H1 (cell line): ENCODE results near the gene EGFR. TPM values are rescaled to one million over a fixed set of nuclear protein-coding genes. Genes with fewer than 3 reads are reported as not detected.

Experiments
- CTCF ChIA-PET: fragments of 300-600 bp; sonication (Branson Sonifier 250); formaldehyde crosslinking; loops from one replicate; lab custom pipeline; 2021; ENCODE audit not compliant: partially characterized antibody; lab: Charles Lee
- POLR2A ChIA-PET: fragments of 300-600 bp; sonication (Branson Sonifier 250); formaldehyde crosslinking; loops from one replicate; lab custom pipeline; 2021; ENCODE audit warnings: inconsistent platforms; ENCODE audit not compliant: partially characterized antibody; lab: Charles Lee
- DNase-seq, 2 experiments: peaks; one replicate each; pipeline versions ENCODE4 v3.0.0 to v3.0.0-alpha.2; 2010 to 2022; ENCODE audit warnings: low spot score in 2 of 2, low read depth in 1 of 2, mixed read lengths in 1 of 2
- FAIRE-seq: peaks from 2 replicates; lab custom pipeline; 2011; peaks lifted over from hg19 to GRCh38; lab: Jason Lieb, UNC
- H2AFZ ChIP-seq: 2 replicates; pipeline ENCODE4 v1.8.1; 2012; ENCODE audit warnings: low read length, inconsistent platforms
- H2AK5ac ChIP-seq: 2 replicates; pipeline ENCODE4 v1.6.1; 2013; ENCODE audit warnings: low read depth, low read length
- H2BK120ac ChIP-seq: replicated peaks from 2 replicates; pipeline ENCODE3; 2013; ENCODE audit warnings: low read depth, low read length, inconsistent platforms
- H2BK12ac ChIP-seq: 2 replicates; pipeline ENCODE4 v1.6.1; 2013; ENCODE audit warnings: low read depth, low read length
- H2BK15ac ChIP-seq: 2 replicates; pipeline ENCODE4 v1.6.1; 2013; ENCODE audit warnings: low read length
- H2BK20ac ChIP-seq: 2 replicates; pipeline ENCODE4 v1.6.1; 2013; ENCODE audit warnings: low read length
- H2BK5ac ChIP-seq: 2 replicates; pipeline ENCODE4 v1.6.1; 2013; ENCODE audit warnings: low read depth, low read length
- H3K14ac ChIP-seq: 2 replicates; pipeline ENCODE4 v1.6.1; 2013; ENCODE audit warnings: inconsistent platforms; ENCODE audit not compliant: insufficient read length
- H3K18ac ChIP-seq: 2 replicates; pipeline ENCODE4 v1.6.1; 2013; ENCODE audit warnings: low read length; ENCODE audit errors: extremely low read depth
- H3K23ac ChIP-seq: 2 replicates; pipeline ENCODE4 v1.6.1; 2013; ENCODE audit warnings: inconsistent platforms; ENCODE audit not compliant: insufficient read length
- H3K23me2 ChIP-seq: 2 replicates; pipeline ENCODE4 v1.6.1; 2013; ENCODE audit warnings: low read depth, low read length
- H3K27ac ChIP-seq: 2 replicates; pipeline ENCODE4 v1.6.1; 2011; ENCODE audit warnings: low read depth, low read length, inconsistent platforms
- H3K27me3 ChIP-seq, 4 experiments: replicated peaks in 1 of 4; 1 replicate in 1 of 4; 2 replicates in 3 of 4; pipeline versions ENCODE4 v1.6.1 to v1.8.1; 2011 to 2013; ENCODE audit warnings: low read length in 3 of 4, mild to moderate bottlenecking in 3 of 4, inconsistent platforms in 2 of 4, mixed read lengths in 2 of 4, moderate library complexity in 1 of 4; ENCODE audit not compliant: control insufficient read depth in 3 of 4, insufficient read depth in 3 of 4; ENCODE audit errors: extremely low read depth in 1 of 4
- H3K36me3 ChIP-seq, 4 experiments: 2 replicates each; pipeline versions ENCODE4 v1.6.1 to v1.8.1; 2011 to 2013; ENCODE audit warnings: mild to moderate bottlenecking in 4 of 4, low read length in 3 of 4, moderate library complexity in 2 of 4, control low read depth in 1 of 4, inconsistent platforms in 1 of 4; ENCODE audit not compliant: insufficient read depth in 4 of 4, control insufficient read depth in 2 of 4
- H3K4ac ChIP-seq: replicated peaks from 2 replicates; pipeline ENCODE3; 2013; ENCODE audit warnings: low read length, low read depth, mixed read lengths, inconsistent platforms; ENCODE audit not compliant: insufficient read length
- H3K4me1 ChIP-seq, 4 experiments: replicated peaks in 1 of 4; 1 replicate in 1 of 4; 2 replicates in 3 of 4; pipeline versions ENCODE4 v1.6.1 to v1.8.1; 2011 to 2013; ENCODE audit warnings: low read length in 3 of 4, inconsistent platforms in 2 of 4, mixed read lengths in 1 of 4; ENCODE audit not compliant: insufficient read depth in 4 of 4, control insufficient read depth in 3 of 4
- H3K4me2 ChIP-seq, 2 experiments: 2 replicates each; pipeline versions ENCODE4 v1.6.1 to v1.8.1; 2011 to 2013; ENCODE audit warnings: low read depth in 2 of 2, low read length in 2 of 2, control low read depth in 1 of 2, inconsistent platforms in 1 of 2, mild to moderate bottlenecking in 1 of 2; ENCODE audit not compliant: insufficient read depth in 1 of 2
- H3K4me3 ChIP-seq, 4 experiments: fragments of 200-600, 300-600 bp in 1 of 4; sonication (generic), shearing (Covaris generic), sonication (Bioruptor Twin) in 1 of 4; 2 replicates each; pipeline versions ENCODE4 v1.5.1 to v1.8.1; 2011 to 2016; ENCODE audit warnings: low read length in 4 of 4, low read depth in 3 of 4, control low read depth in 2 of 4, inconsistent platforms in 2 of 4, mild to moderate bottlenecking in 2 of 4, mixed read lengths in 1 of 4, moderate library complexity in 1 of 4; ENCODE audit not compliant: insufficient read depth in 2 of 4; ENCODE audit errors: extremely low read depth in 1 of 4
- H3K56ac ChIP-seq: replicated peaks from 2 replicates; pipeline ENCODE3; 2013; ENCODE audit warnings: low read depth, mild to moderate bottlenecking, mixed read lengths, low read length, inconsistent platforms; ENCODE audit not compliant: insufficient read length
- H3K79me1 ChIP-seq: 2 replicates; pipeline ENCODE4 v1.6.1; 2013; ENCODE audit warnings: low read depth, low read length, control low read depth
- H3K79me2 ChIP-seq, 2 experiments: 2 replicates each; pipeline versions ENCODE4 v1.6.1 to v1.8.1; 2012 to 2013; ENCODE audit warnings: low read length in 2 of 2, mild to moderate bottlenecking in 2 of 2, inconsistent platforms in 1 of 2; ENCODE audit not compliant: insufficient read depth in 2 of 2, control insufficient read depth in 1 of 2
- H3K9ac ChIP-seq, 4 experiments: replicated peaks in 1 of 4; 1 replicate in 1 of 4; 2 replicates in 3 of 4; pipeline versions ENCODE4 v1.6.1 to v1.8.1; 2011 to 2013; ENCODE audit warnings: low read depth in 3 of 4, low read length in 3 of 4, control low read depth in 2 of 4, mild to moderate bottlenecking in 2 of 4, moderate library complexity in 2 of 4, inconsistent platforms in 1 of 4; ENCODE audit errors: extremely low read depth in 1 of 4
- H3K9me3 ChIP-seq, 2 experiments: 2 replicates each; pipeline versions ENCODE4 v1.6.1 to v1.8.1; 2012 to 2013; ENCODE audit warnings: mild to moderate bottlenecking in 2 of 2, moderate library complexity in 2 of 2, control low read depth in 1 of 2, inconsistent platforms in 1 of 2, low read depth in 1 of 2, low read length in 1 of 2, mixed read lengths in 1 of 2; ENCODE audit not compliant: insufficient read depth in 2 of 2
- H4K20me1 ChIP-seq, 2 experiments: replicated peaks in 1 of 2; 2 replicates each; pipeline versions ENCODE3 to v1.8.1; 2011 to 2013; ENCODE audit warnings: inconsistent platforms in 2 of 2, low read length in 2 of 2, mild to moderate bottlenecking in 1 of 2; ENCODE audit not compliant: insufficient read depth in 2 of 2, control insufficient read depth in 1 of 2
- H4K5ac ChIP-seq: 2 replicates; pipeline ENCODE4 v1.6.1; 2013; ENCODE audit warnings: low read length, low read depth, mixed read lengths, inconsistent platforms; ENCODE audit not compliant: insufficient read length
- H4K8ac ChIP-seq: 2 replicates; pipeline ENCODE4 v1.8.0; 2013; ENCODE audit warnings: mild to moderate bottlenecking, moderate library complexity, low read length, inconsistent platforms; ENCODE audit not compliant: insufficient read depth; ENCODE audit errors: extremely low read depth
- H4K91ac ChIP-seq: replicated peaks from 2 replicates; pipeline ENCODE3; 2013; ENCODE audit warnings: low read length, mixed read lengths, inconsistent platforms; ENCODE audit not compliant: insufficient read length
- ASH2L ChIP-seq: fragments of 200-600, 300-600 bp; sonication (generic); IDR thresholded peaks from one replicate; pipeline ENCODE4 v1.7.1; 2017; ENCODE audit warnings: low read length
- BACH1 ChIP-seq: IDR thresholded peaks from 2 replicates; pipeline ENCODE4 v1.6.1; 2012; ENCODE audit warnings: low read length, improper control_type of control experiment
- BRCA1 ChIP-seq: IDR thresholded peaks from 2 replicates; pipeline ENCODE4 v1.6.1; 2012; ENCODE audit warnings: low read depth, low read length, improper control_type of control experiment
- JUND ChIP-seq: IDR thresholded peaks from 2 replicates; pipeline ENCODE4 v1.6.1; 2011; ENCODE audit warnings: mild to moderate bottlenecking, improper control_type of control experiment, low read length
- KDM5A ChIP-seq: fragments of 200-600 bp; IDR thresholded peaks from 2 replicates; pipeline ENCODE4 v1.7.1; 2012; ENCODE audit warnings: mild to moderate bottlenecking, low read length, inconsistent platforms, mixed read lengths
- MAFK ChIP-seq: IDR thresholded peaks from 2 replicates; pipeline ENCODE4 v1.6.1; 2012; ENCODE audit warnings: low read depth, mild to moderate bottlenecking, improper control_type of control experiment, low read length
- POU5F1 ChIP-seq: IDR thresholded peaks from 2 replicates; pipeline ENCODE4 v1.6.1; 2011; ENCODE audit warnings: low read depth, mild to moderate bottlenecking, low read length, moderate library complexity
- RAD21 ChIP-seq, 2 experiments: IDR thresholded peaks in 1 of 2; conservative IDR thresholded peaks in 1 of 2; 2 replicates each; pipeline ENCODE4 v1.6.1; 2011; ENCODE audit warnings: low read depth in 2 of 2, low read length in 2 of 2, improper control_type of control experiment in 1 of 2, inconsistent platforms in 1 of 2, mild to moderate bottlenecking in 1 of 2, moderate library complexity in 1 of 2
- SIRT6 ChIP-seq: IDR thresholded peaks from one replicate; pipeline ENCODE4 v1.7.1; 2012; ENCODE audit warnings: low read length, inconsistent platforms
- SP2 ChIP-seq: IDR thresholded peaks from 2 replicates; pipeline ENCODE4 v1.6.1; 2012; ENCODE audit warnings: mild to moderate bottlenecking, low read length, inconsistent platforms
- SP4 ChIP-seq: IDR thresholded peaks from 2 replicates; pipeline ENCODE4 v1.6.1; 2012; ENCODE audit warnings: low read length, inconsistent platforms
- TAF1 ChIP-seq: IDR thresholded peaks from 2 replicates; pipeline ENCODE4 v1.6.1; 2011; ENCODE audit warnings: mild to moderate bottlenecking, low read depth, low read length
- WGBS, 2 experiments: shearing (Covaris generic) in 1 of 2; methylation state at CpG; one replicate each; pipeline versions ENCODE4 v1.1.6 to v1.1.7; 2013 to 2015; ENCODE audit warnings: low lambda C conversion rate in 2 of 2, mixed read lengths in 2 of 2, inconsistent platforms in 1 of 2, low coverage in 1 of 2, missing lambda C conversion rate in 1 of 2; ENCODE audit not compliant: insufficient replicate concordance in 2 of 2, insufficient coverage in 1 of 2, insufficient read length in 1 of 2; ENCODE audit errors: extremely low coverage in 1 of 2, missing lambda C conversion rate in 1 of 2; 5-methylcytosine and 5-hydroxymethylcytosine counted together
- polyA plus RNA-seq, 7 experiments: library from polyadenylated mRNA; depleted of rRNA in 3 of 7; stranded (reverse) in 5 of 7; unstranded in 2 of 7; fragments of >200 nt in 5 of 7; fragments of 200-250 nt in 2 of 7; gene quantifications; 1 replicate in 5 of 7; 2 replicates in 1 of 7; 4 replicates in 1 of 7; pipeline versions ENCODE4 v1.2.1 to v1.2.3, GENCODE V29; 2011 to 2013; ENCODE audit warnings: missing spikeins in 2 of 7, mixed read lengths in 2 of 7
- total RNA-seq: library from RNA; stranded (reverse); fragmentation: NEBNext Ultra II Directional; extraction: Animal tissue kit (Norgen Biotek cat#: 25700); gene quantifications from 2 replicates; pipeline ENCODE4 v1.2.1, GENCODE V29; 2021

EGFR gene
- total and polyA plus RNA-seq, 2 of the 8 experiments (the other 6 are each of a cell fraction or from before 2014, with no cell fraction given), result 1.9 to 5.8 TPM

DNA sequence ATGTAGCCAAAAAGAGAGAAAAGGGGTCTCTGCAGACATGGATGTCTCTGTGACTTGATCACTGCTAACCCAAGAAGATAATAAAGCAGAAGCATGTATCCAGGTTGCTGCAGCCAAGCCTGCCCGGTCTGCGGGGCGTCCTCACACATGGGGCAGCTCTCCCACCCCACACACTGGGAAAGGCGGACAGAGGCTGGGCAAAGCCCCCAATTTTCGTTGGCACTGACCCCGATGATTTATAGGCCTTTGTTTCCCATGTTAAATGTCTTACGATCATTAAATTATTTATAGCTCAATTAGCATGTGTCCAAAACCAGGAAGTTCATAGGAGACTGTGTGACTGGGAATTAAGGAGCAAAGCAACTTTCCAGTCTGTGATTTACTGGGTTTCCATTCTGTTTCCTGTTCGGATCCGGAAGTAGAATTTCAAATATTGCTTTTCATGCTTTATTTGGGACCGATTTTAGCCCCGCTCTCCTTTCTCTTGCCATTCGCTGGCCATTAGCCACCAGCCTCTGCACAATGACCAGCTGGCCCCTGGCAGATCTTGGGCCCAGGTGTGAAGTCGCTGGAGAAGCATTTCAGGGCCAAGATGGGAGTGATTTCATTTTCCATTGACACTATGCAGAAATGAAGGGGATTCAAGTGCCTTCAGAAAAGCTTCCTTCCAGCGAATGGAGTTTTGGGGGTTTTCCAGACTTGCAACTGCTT is 91.6 kb downstream of the EGFR start:
- H4K8ac ChIP-seq, result no peak overlapping the region; the same call in 1 of the 2 replicates
- H3K4me3 ChIP-seq, result no peak overlapping the region
- no peak overlapping the region for H3K56ac ChIP-seq
- H3K9ac ChIP-seq, result no peak overlapping the region
- no peaks in the 10 kb centered on the region for H3K36me3 ChIP-seq
- H4K20me1 ChIP-seq, result no peaks in the 10 kb centered on the region
- WGBS, 2 experiments, result 93% methylated on average over 14 of the region's 14 CpGs; no CpG with 5 or more reads in 1 of the 2 experiments
- H3K4me2 ChIP-seq, result peak overlapping the region in 1 of 2 experiments; percentile 56; a peak in 1 of 4 replicates
- H3K14ac ChIP-seq, result no peak overlapping the region
- H3K79me1 ChIP-seq, result no peaks in the 10 kb centered on the region
- H2BK12ac ChIP-seq, result no peak overlapping the region
- H3K23me2 ChIP-seq, result no peaks in the 10 kb centered on the region; the same call in 1 of the 2 replicates
- no peak overlapping the region for H3K18ac ChIP-seq
- no peak overlapping the region for H2BK15ac ChIP-seq
- ChIA-PET CTCF (interaction anchor here (0.5 to 2.4 kb wide), 5 partner anchors 11 to 36 kb away, joined by 3 to 7 read pairs (median 5); no protein-coding TSS in a partner anchor), POLR2A (interaction anchor here (0.9 to 1.6 kb wide), 4 partner anchors 11 to 351 kb away, joined by 3 to 5 read pairs (median 4); partner anchors contain the start of gene SEC61G)
- no peaks in the 10 kb centered on the region for H3K79me2 ChIP-seq
- DNase-seq (no peak), FAIRE-seq (no peak)
- no peaks in the 10 kb centered on the region for H3K27me3 ChIP-seq
- no peak overlapping the region for H2BK5ac ChIP-seq
- H3K9me3 ChIP-seq, result no peaks in the 10 kb centered on the region
- H2AK5ac ChIP-seq, result no peak overlapping the region
- no peak overlapping the region for H2BK120ac ChIP-seq
- no peak overlapping the region for H4K5ac ChIP-seq
- no peak overlapping the region for H3K27ac ChIP-seq
- H2AFZ ChIP-seq, result no peak overlapping the region
- no peak overlapping the region for H3K4ac ChIP-seq
- H2BK20ac ChIP-seq, result no peak overlapping the region
- H3K4me1 ChIP-seq, result peaks cover 0 to 12% (median 8%) of the 10 kb centered on the region in 4 experiments; a peak in 4 of 7 replicates
- no peak overlapping the region for H4K91ac ChIP-seq
- H3K23ac ChIP-seq, result no peak overlapping the region
- TF ChIP-seq POU5F1 (no peak), SP4 (no peak), BACH1 (no peak), ASH2L (no peak), KDM5A (no peak), BRCA1 (no peak), SP2 (no peak), RAD21 (IDR thresholded peaks at IDR 0.05 in 1 of 2, conservative IDR thresholded peaks at IDR 0.05 in 1 of 2; ENCODE audit: low read depth in 2 of 2, low read length in 2 of 2) (no peak), TAF1 (no peak), SIRT6 (no peak), MAFK (no peak), JUND (no peak)
